Left ventricle myocardium superior (tissue), 1 donor: Measurements from ENCODE around the gene BDKRB2. TPM values are rescaled to one million over a fixed set of nuclear protein-coding genes. Genes with fewer than 3 reads are reported as not detected.

ENCODE experiments used
- ATAC-seq: fragments of 200-7000 bp; cut with Tn5 transposase; one replicate; pipeline ENCODE4 v1.9.1; 2020; ENCODE audit warnings: mild to moderate bottlenecking, moderate library complexity
- DNase-seq: peaks from one replicate; pipeline ENCODE4 v3.0.0-alpha.2; 2020
- intact Hi-C: fragments of 100-400 bp; cut with micrococcal nuclease; formaldehyde crosslinking; loops from one replicate; pipeline ENCODE4 v1.11.0; 2022
- total RNA-seq: library from RNA; stranded (reverse); fragmentation: NEBNext Ultra II Directional; extraction: Animal tissue kit (Norgen Biotek cat#: 25700); gene quantifications from one replicate; pipeline ENCODE4 v1.2.1, GENCODE V29; 2021
- donor health status: DM: no; HTN: yes; CAD: no; lungs with severe emphysema.

BDKRB2 gene
- total RNA-seq, 1 donor from 2014 or later: 0.57 TPM

DNA sequence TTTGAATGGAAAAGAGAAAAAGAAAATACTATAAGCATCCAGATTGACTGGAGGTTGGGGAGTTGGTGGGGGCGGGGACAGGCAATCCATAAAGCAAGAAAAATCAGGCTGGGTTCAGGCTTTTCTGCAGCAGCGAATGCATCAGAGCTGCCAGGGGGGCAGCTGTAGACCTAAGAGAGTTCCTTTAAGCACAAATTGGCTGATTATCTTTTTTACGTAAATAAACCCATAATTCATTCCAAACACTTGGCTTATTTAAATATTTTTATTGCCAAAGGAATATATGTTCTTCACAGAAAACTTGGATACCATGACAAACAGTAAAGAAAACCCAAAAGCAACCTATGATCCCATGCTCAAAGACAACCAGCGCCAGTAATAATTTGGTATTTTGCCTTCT is 10.2 kb downstream of the BDKRB2 start:
- intact Hi-C loops: no loop called here
- no peak for ATAC-seq
- no peak for DNase-seq

DNA sequence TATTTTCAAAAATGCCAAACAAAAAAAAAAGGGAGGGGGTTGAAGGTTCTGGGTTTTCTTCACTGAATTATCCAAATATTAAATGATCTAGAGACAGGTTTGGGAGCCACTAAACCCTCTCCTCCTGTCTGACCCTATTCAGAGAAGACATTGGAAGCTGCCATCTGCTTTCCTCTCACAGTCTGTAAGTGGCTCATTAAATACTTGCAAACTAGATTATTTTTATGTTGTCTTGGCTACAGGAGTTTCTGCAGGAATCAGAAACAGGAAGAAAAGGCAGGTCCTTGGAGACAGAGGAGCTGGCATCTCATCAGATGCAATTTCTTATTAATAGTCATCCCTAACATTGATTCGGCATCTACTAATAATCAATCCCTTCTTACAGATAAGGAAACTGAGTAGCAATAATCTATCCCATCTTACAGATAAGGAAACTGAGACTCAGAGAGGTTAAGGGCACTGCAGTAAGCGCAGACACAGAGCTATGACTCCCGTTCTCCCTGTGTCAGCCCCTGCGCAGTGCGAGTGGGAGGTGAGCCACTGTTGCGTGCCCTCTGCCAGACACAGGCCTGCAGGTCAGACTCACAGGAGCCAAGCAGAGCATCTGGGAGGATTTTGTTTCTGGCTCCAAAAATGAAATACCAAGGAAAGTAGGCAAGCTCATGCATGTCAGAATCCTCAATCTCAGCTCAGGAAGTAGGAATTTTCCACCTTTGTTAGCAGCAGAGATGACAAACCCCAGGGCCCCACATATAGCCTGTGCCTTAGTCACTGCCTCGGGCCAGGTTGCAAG is 11.0 kb downstream of the BDKRB2 start:
- intact Hi-C loops: no loop called here
- ATAC-seq: no peak
- no peak for DNase-seq

DNA sequence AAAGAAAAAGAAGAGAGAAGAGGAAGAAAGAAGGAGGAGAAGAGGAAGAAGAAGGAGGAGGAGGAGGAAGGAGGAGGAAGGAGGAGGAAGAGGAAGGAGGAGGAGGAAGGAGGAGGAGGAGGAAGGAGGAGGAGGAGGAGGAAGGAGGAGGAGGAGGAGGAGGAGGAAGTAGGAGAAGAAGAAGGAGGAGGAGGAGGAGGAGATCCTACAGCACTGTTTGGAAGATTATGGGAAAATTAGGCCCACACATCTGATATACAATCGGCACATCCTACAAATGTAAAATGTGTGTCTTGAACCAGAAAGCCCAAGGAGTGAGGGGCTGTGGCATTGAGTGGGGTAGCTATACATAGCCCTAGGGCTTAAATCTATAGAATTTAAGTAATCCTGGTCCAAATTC is 12.0 kb downstream of the BDKRB2 start:
- ATAC-seq (no peak), DNase-seq (no peak)
- intact Hi-C loops: no loop called here

DNA sequence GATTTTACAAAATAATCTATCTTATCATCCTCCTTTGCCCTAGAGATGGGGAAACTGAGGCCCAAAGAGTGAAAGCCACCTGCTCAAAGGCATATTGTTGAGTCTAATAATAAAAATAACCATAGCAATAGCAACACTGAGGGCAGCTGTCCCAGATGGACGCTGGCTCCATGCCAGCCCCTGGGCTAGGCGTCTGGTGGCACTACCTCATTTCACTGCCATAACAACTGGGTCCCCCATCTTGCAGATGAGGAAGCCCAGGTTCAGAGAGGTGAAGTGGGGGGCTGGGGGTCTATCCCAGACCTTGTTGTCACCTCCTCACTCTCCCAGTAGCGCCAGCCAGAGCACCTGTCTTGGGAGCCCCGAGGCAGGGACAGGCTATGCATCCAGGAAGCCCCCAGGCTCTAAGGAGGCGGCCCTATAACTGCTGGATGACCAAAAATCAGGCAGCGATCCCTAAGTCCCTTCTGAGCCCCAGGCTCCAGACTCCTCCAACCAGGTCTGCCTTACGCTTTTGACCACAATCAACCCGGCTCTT is 12.8 kb downstream of the BDKRB2 start:
- intact Hi-C loops: no loop called here
- DNase-seq: no peak
- no peak for ATAC-seq

DNA sequence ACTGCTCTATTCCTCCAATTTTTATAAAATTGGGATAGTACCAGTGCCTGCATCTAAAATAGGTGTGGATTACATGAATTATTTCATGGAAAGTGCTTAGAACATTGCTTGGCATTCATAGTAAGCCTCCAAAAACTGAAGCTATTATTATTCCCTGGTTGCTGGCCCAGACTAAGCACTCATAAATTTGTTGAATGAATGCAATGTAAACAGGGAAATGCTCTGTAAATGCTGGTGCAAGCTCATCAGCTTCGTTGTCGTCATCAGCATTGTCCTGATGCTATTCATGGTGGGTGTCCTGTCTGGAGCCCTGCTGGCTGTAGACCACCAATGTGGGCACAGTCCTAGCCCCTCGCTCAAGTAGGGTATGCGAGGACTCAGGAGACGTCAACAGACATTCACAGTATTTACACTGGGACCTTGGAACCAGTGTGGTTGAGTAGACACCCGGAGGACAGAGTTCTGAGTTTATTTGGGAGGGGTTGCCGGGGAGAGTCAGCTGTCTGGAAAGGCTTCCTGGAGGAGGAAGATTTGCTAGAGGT is 16.5 kb downstream of the BDKRB2 start:
- intact Hi-C loops: no loop called here
- ATAC-seq: no peak

DNA sequence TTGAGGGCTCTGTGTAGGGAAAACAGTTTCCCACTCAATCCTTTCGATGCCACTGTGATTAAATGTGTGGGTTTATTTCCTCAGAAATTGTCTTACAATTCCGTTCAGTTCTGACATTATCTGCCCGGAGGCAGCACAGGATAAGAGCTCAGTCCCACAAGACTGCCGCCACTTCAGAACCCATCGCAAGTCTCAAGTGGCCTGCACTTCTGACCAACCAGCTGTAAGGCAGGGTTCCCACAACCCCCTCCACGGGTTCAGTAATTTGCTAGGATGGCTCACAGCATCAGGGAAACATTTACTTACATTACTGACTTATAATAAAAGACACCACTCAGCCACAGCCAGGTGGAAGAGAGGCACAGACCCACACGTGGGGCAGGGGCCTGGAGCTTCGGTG is 17.2 kb downstream of the BDKRB2 start:
- ATAC-seq: no peak
- intact Hi-C loops: no loop called here

More for the DNA sequence above, 16.5 kb downstream of the BDKRB2 start:
- no peak for DNase-seq

DNA sequence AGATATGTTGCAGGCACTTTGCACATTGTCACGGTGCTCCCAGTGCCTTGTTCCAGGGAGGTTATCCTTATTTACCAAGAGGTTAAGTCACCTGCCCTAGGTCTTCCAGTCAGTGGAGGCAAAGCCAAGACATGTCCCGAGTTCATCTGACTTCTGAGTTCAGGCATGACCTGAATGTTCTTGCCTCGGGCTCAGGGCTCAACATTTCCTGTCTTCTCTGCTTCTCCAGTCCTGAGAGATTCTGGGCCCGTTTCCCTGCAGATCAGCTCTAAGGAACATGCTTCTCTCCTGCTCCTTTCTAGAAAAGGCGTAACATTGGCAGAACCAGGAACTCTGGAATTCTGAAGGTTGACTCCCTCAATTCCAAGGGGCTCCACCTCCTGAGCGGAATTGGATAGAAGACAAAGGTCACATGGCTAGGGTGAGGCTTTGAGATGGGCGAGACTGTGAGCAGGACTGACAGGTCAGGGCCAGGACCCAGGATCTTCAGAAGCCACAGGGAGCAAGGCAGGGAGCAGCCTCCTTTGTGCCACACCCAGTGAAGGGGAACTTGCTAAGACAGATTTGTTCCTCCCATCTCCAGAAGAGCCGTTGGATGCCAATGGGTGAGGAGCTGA is 19.9 kb downstream of the BDKRB2 start:
- intact Hi-C loops: no loop called here
- ATAC-seq: no peak
- DNase-seq: no peak

More for the DNA sequence above, 17.2 kb downstream of the BDKRB2 start:
- no peak for DNase-seq

DNA sequence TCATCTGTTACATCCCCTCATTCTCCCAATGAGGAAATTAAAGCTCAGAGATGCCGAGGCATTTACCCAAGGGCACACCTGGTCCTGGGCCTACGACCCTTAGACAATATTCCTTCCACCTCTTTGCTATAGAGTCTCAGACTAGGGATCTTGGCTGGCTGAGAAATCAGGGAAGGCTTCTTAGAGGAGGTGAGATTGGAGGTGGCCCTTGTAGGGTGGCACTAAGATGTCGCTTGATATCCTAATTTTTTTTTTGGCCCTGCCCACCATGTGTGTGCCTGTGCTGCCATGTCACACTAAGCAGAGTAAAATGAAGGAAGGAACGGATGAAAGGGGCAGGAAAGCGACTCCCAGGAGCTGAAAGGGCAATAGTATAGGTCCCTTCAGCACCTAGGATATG is 20.6 kb downstream of the BDKRB2 start:
- intact Hi-C loops: no loop called here
- DNase-seq (no peak), ATAC-seq (no peak)

DNA sequence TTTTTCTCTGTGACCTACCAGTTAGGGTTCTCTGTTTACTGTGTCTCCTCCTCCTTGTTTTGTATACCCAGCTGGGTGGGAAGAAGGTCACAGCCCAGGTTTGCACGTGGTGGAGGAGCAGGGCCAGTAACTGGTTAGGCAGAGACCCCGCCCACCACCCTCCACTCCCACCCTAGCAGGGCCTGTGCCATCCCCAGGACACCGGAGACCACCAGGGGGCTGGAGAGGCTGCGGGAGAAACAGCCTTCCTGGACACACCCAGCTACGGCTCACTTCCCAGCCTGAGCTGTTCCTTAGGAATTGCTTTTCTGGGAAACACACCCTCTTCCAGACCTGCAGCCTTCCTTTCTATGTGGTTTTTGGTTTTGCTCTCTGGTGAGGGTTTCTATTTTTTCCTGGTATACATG is 21.1 kb downstream of the BDKRB2 start:
- DNase-seq (no peak), ATAC-seq (peak; percentile 35)
- intact Hi-C loops: no loop called here

DNA sequence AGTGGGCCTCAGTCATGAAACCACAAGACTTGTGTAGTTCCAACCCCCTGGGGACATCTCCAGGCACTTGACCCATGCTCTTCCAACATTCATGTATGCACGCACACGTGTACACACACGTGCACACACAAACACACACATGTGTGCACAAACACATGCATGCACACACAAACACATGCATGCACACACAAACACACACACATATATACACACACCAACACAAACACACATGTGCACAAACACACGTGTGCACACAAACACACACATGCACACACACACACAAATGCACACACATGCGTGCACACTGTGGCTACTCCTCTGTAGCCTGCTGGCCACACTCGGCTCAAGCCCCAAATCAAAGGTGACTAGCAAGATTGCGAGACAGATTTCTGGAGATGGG is 22.8 kb downstream of the BDKRB2 start:
- DNase-seq: no peak
- intact Hi-C loops: no loop called here
- no peak for ATAC-seq

DNA sequence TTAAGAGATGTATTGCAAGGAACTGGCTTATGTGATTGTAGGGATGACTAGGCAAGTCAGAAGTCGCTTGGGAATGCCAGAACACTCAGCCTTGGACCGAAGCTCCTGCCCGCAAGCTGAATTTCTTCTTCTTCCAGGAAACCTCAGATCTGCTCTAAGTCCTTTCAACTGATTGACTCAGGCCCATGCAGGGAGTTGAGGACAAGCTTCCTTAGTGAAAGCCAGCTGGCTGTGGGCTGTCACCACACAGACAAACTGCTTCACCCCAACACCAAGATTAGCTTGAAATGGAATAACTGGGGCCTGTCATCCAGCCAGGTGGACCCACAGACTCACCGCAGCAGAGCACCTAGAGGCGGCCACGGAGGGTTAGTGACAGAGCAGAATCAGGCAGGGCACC is 24.7 kb downstream of the BDKRB2 start:
- ATAC-seq (no peak), DNase-seq (no peak)
- intact Hi-C loops: no loop called here

DNA sequence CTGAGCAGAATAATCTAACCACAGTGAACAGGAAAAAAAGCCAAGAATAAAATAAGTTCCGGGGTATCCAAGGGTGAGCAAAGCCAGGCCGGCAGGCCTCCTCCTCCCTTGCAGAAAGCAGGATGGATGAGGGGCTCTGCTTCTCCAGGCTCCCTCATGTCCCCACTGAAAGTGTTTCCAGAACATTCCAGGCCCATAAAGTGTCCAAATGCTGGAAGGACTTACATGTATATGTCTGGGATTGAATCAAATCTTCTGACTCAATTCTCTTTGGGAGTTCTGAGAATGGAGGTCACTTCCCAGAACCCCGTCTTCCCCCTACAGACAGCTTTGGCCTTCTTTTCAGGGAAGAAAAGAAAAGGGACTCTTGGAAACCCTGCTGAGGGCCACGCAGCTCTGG is 26.4 kb downstream of the BDKRB2 start:
- ATAC-seq (no peak), DNase-seq (no peak)
- intact Hi-C loops: no loop called here

DNA sequence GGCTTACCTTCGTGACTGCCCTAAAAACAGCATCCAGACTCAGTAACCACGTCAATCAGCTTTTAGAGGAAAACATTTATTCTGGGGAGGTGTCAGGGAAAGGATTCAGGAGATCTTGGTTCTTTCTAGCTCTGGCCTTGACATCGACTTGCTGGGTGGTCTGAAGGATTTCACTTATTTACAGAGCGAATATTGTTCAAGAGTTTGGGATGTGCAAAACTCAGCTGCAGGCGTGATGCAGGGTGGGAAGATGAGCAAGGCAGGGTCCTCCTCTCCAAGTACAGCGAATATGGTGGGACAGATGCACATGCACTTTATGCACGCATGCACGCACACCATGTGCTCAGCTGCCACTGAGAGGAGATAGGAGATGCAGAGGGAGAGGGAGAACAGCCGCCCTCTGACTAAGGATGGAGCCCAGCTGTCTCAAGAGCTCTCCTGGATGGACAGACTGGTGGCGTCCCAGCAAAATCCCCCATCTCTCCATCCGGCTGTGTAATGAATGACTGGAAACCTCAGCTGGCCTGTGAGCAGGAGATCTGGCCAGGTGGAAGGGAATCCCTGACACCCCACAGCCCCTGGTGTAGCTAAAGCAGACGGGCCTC is 27.0 kb downstream of the BDKRB2 start:
- intact Hi-C loops: no loop called here
- DNase-seq: no peak
- no peak for ATAC-seq

DNA sequence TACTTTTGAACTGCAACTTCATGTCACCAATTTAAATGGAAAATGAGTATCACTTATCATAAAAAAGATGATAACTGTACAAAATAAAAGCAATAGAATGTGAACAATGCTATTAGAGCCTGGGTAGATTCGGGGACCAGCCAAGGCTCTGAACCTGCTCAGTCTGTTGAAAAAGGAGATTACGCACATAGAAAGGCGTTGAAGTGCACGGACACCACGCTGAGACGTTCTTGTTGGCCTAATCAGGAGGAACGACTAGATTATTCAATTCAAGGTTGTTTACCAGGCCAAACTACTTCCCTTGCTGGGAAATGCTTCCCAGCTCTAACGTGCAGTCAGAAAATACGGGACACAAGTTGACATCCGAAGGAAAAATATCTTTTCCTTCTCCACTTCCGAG is 27.9 kb downstream of the BDKRB2 start:
- no peak for ATAC-seq
- intact Hi-C loops: no loop called here
- DNase-seq: no peak

DNA sequence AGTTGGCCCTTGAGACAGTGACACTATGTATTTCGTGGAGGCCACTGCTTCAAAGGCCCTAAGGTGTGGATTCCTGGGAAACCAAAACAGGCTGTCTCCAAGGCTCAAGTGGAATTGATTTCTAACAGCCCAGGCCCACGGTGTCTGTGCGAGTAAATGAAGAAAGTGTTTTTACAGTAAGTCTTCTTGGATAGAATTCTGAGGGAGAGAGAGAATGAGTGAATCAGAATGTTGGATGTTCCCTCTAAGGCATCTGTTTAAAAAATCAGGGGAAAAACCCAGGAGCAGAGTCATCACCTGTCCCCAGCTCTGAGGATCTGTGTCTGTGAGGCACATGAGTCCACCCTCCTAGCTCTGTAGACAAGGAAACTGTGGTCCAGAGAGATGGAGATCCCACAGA is 29.0 kb downstream of the BDKRB2 start:
- intact Hi-C loops: no loop called here
- ATAC-seq (no peak), DNase-seq (no peak)

DNA sequence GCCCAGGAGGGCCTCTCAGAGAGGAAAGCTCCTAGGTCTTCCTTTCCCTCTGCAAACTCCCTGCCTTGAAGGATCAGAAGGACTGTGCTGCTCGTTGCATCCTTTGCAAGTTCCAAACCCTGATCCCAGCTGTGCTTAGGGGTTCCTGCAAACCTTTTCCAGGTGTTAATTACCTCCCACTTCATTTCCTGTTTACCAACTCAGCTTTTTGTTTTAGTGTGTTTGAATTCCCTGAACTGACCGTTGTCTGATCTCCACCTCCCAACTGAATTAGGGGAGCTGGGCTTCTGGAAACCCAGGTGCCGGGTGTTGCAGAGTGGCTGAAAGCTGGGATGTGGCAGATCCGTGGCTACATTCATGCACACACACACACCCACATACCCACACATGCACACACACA is 30.8 kb downstream of the BDKRB2 start:
- ATAC-seq (no peak), DNase-seq (no peak)
- intact Hi-C loops: no loop called here

DNA sequence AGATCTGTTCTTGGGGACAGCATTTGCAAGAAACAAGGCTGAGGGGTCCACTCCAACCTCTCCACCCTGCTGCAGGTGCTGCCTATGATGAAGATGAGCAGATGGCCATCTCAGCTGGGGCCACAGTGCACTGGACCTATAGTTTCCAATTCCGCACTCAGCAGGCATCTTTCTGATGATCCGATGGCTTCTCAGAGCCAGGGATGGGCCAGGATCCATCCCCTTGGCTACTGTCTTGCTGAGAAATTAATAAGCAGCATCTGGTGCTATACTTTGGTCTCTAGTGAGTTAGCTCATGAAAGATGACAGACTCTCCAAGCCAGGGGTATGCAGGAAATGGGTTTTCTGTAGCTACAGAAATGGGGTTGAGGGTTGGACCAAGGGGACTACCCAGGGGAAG is 33.0 kb downstream of the BDKRB2 start:
- no peak for ATAC-seq
- DNase-seq: no peak
- intact Hi-C loops: no loop called here

DNA sequence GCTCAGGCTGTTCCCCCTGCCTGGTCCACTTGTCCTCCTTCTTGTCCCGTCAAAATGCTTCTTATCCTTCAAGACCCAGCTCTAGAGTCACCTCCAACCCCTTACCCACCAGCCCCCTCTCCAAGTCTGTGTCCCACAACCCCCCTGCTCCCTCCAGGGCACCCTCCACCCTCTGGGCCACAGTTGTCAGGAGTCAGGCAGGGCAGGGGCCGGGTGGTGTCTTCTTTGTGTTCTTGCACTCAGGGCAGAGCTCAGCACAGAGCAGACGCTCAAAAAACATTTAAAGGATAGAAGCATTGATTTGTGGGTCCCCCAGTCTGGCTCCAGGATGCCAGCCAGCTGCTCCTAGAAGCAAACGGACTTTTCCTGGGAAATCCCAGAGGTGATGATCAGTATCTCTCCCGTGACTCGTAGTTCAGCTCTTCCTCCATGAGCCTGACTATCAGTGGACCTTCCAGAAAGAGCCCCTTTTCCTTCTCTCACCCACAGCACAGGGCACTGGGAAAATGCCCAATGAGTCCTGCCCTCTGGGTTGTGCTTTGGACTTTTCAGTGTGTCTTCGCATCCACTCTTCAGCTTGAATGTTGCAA is 34.1 kb downstream of the BDKRB2 start:
- intact Hi-C loops: no loop called here
- no peak for DNase-seq
- ATAC-seq: no peak

DNA sequence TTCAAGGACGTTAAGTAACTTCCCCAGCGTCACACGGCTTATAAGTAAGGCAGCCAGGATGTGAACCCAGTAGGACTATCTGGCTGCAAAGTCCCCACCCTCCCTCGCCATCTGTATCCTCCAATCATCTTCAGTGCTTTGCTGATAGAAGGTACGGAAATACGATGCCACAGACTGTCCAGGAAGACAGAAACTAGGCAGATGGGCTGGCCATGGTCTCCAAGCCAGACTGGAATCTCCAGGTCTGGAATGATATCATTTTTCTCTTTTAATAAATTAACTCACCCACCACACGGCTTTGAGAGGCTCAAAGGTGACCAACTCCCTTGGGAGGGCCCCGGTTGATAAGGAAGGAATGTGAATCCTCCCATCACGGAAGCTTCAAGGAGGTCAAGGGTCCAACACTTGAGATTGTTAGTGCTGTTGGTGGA is 35.1 kb downstream of the BDKRB2 start:
- ATAC-seq (no peak), DNase-seq (no peak)
- intact Hi-C loops: no loop called here

DNA sequence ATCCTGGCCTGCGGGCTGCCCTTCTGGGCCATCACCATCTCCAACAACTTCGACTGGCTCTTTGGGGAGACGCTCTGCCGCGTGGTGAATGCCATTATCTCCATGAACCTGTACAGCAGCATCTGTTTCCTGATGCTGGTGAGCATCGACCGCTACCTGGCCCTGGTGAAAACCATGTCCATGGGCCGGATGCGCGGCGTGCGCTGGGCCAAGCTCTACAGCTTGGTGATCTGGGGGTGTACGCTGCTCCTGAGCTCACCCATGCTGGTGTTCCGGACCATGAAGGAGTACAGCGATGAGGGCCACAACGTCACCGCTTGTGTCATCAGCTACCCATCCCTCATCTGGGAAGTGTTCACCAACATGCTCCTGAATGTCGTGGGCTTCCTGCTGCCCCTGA is 36.0 kb downstream of the BDKRB2 start:
- no peak for DNase-seq
- intact Hi-C loops: no loop called here
- ATAC-seq: no peak
